Endodermal cell (in vitro differentiated cells): ENCODE results near the gene STK26. TPM values are rescaled to one million over a fixed set of nuclear protein-coding genes. Genes with fewer than 3 reads are reported as not detected.
"Not testable (repeated sequence)": the region's sequence is repeated elsewhere in the genome, so short reads cannot be mapped to it uniquely, and the experiment has no call there.

Experiments used
- DNase-seq: peaks from one replicate; pipeline ENCODE4 v3.0.0-alpha.2; 2017
- H3K27ac ChIP-seq: 2 replicates; pipeline ENCODE4 v1.5.1; 2013; ENCODE audit warnings: mild to moderate bottlenecking, low read depth, low read length, moderate library complexity
- H3K27me3 ChIP-seq: 2 replicates; pipeline ENCODE4 v1.6.1; 2013; ENCODE audit warnings: mild to moderate bottlenecking, low read length, moderate library complexity; ENCODE audit not compliant: insufficient read depth, control insufficient read depth, poor library complexity, severe bottlenecking
- H3K36me3 ChIP-seq: 2 replicates; pipeline ENCODE4 v1.7.0; 2013; ENCODE audit warnings: mild to moderate bottlenecking, low read length, moderate library complexity; ENCODE audit not compliant: control insufficient read depth, insufficient read depth
- H3K4me1 ChIP-seq: one replicate; pipeline ENCODE4 v1.7.0; 2013; ENCODE audit warnings: low read length; ENCODE audit not compliant: control insufficient read depth, insufficient read depth
- H3K4me3 ChIP-seq: 2 replicates; pipeline ENCODE4 v1.5.1; 2013; ENCODE audit warnings: mild to moderate bottlenecking, low read length, moderate library complexity
- H3K9ac ChIP-seq: 2 replicates; pipeline ENCODE4 v1.6.1; 2013; ENCODE audit warnings: mild to moderate bottlenecking, low read length, moderate library complexity; ENCODE audit not compliant: poor library complexity, severe bottlenecking; ENCODE audit errors: extremely low read depth
- H3K9me3 ChIP-seq: 2 replicates; pipeline ENCODE4 v1.6.1; 2013; ENCODE audit warnings: mild to moderate bottlenecking, low read length, moderate library complexity; ENCODE audit not compliant: control insufficient read depth
- H3K27ac Mint-ChIP-seq: 2 replicates; pipeline ENCODE4 v1.8.0; 2020; ENCODE audit warnings: mixed read lengths
- H3K27me3 Mint-ChIP-seq: 2 replicates; pipeline ENCODE4 v1.8.0; 2021; ENCODE audit warnings: mild to moderate bottlenecking, mixed read lengths; ENCODE audit not compliant: insufficient read depth
- H3K36me3 Mint-ChIP-seq: 2 replicates; pipeline ENCODE4 v1.8.0; 2020; ENCODE audit warnings: low read depth, mixed read lengths
- H3K4me1 Mint-ChIP-seq: 2 replicates; pipeline ENCODE4 v1.8.0; 2020; ENCODE audit warnings: mixed read lengths
- H3K4me3 Mint-ChIP-seq: 2 replicates; pipeline ENCODE4 v1.8.0; 2020; ENCODE audit warnings: mild to moderate bottlenecking, moderate library complexity, mixed read lengths
- H3K9me3 Mint-ChIP-seq: 2 replicates; pipeline ENCODE4 v1.8.0; 2020; ENCODE audit warnings: mild to moderate bottlenecking, mixed read lengths
- CTCF ChIP-seq: fragments of 200-600 bp; sonication (generic); conservative IDR thresholded peaks from 2 replicates; pipeline ENCODE4 v1.5.0; 2021; ENCODE audit warnings: antibody characterized with exemption, mild to moderate bottlenecking
- WGBS, 2 experiments: methylation state at CpG; one replicate each; pipeline versions ENCODE4 v1.1.5 to v1.1.7; 2013; ENCODE audit warnings: missing lambda C conversion rate in 2 of 2, mixed read lengths in 1 of 2; ENCODE audit not compliant: insufficient coverage in 1 of 2, insufficient read length in 1 of 2; 5-methylcytosine and 5-hydroxymethylcytosine counted together
- total RNA-seq, 2 donors: library from RNA; stranded (reverse); fragmentation: NEBNext Ultra II Directional in 1 of 2; extraction: Animal tissue kit (Norgen Biotek cat#: 25700) in 1 of 2; gene quantifications; 2 replicates in 1 of 2; 3 replicates in 1 of 2; pipeline ENCODE4 v1.2.1, GENCODE V29; 2021

STK26 gene
- total RNA-seq, 2 donors from 2014 or later: 105 to 140 TPM

GRCh38 chrX:132093239-132093860 is 70.2 kb downstream of the STK26 start:
- no peaks in the 10 kb centered on the region for H3K36me3 ChIP-seq
- TF ChIP-seq CTCF: no peak

GRCh38 chrX:132094164-132094563 is 71.1 kb downstream of the STK26 start:
- Histone ChIP-seq H3K27ac (no peak overlapping the region), H3K9ac (no peak overlapping the region), H3K27me3 (no peaks in the 10 kb centered on the region), H3K4me3 (no peak overlapping the region), H3K4me1 (no peaks in the 10 kb centered on the region), H3K9me3 (no peaks in the 10 kb centered on the region), H3K36me3 (no peaks in the 10 kb centered on the region)
- 94% methylated on average over 2 of the region's 2 CpGs; no CpG with 5 or more reads in 1 of the 2 experiments for WGBS, 2 experiments
- no peak for DNase-seq
- Mint-ChIP-seq H3K4me3 (no peak overlapping the region), H3K36me3 (no peaks in the 10 kb centered on the region), H3K9me3 (no peaks in the 10 kb centered on the region), H3K27me3 (no peaks in the 10 kb centered on the region), H3K27ac (no peak overlapping the region), H3K4me1 (peaks cover 11% of the 10 kb centered on the region)
- TF ChIP-seq CTCF: no peak

More at GRCh38 chrX:132093239-132093860, 70.2 kb downstream of the STK26 start:
- H3K9me3 Mint-ChIP-seq: no peaks in the 10 kb centered on the region
- Histone ChIP-seq H3K4me1 (no peaks in the 10 kb centered on the region), H3K27me3 (no peaks in the 10 kb centered on the region), H3K27ac (no peak overlapping the region), H3K4me3 (no peak overlapping the region), H3K9me3 (no peaks in the 10 kb centered on the region), H3K9ac (no peak overlapping the region)
- H3K36me3 Mint-ChIP-seq: no peaks in the 10 kb centered on the region
- H3K27me3 Mint-ChIP-seq: no peaks in the 10 kb centered on the region
- 69% methylated on average over 2 of the region's 4 CpGs; no CpG with 5 or more reads in 1 of the 2 experiments for WGBS, 2 experiments
- H3K4me1 Mint-ChIP-seq: peaks cover 11% of the 10 kb centered on the region
- no peak for DNase-seq
- H3K4me3 Mint-ChIP-seq: no peak overlapping the region
- no peak overlapping the region for H3K27ac Mint-ChIP-seq

- not testable (repeated sequence) for H3K4me3 Mint-ChIP-seq, H3K9ac ChIP-seq, H3K9me3 ChIP-seq, H3K4me1 ChIP-seq, H3K4me1 Mint-ChIP-seq, H3K9me3 Mint-ChIP-seq, H3K27ac ChIP-seq, H3K4me3 ChIP-seq, H3K27me3 Mint-ChIP-seq, H3K27ac Mint-ChIP-seq, H3K27me3 ChIP-seq, H3K36me3 ChIP-seq, H3K36me3 Mint-ChIP-seq, DNase-seq
- 93% methylated on average over 1 of the region's 4 CpGs; no CpG with 5 or more reads in 1 of the 2 experiments for WGBS, 2 experiments
Measured at GRCh38 chrX:132098704-132099103, 75.6 kb downstream of the STK26 start.

- no peaks in the 10 kb centered on the region for H3K9me3 Mint-ChIP-seq
- no peaks in the 10 kb centered on the region for H3K36me3 Mint-ChIP-seq
- H3K27me3 Mint-ChIP-seq: no peaks in the 10 kb centered on the region
- DNase-seq: no peak
- H3K4me3 Mint-ChIP-seq: no peak overlapping the region
- no peak overlapping the region for H3K27ac Mint-ChIP-seq
- no peaks in the 10 kb centered on the region for H3K36me3 ChIP-seq
- H3K4me1 ChIP-seq: no peaks in the 10 kb centered on the region
- H3K9ac ChIP-seq: no peak overlapping the region
- no peaks in the 10 kb centered on the region for H3K9me3 ChIP-seq
- no peak overlapping the region for H3K4me3 ChIP-seq
- 99 to 100% methylated on average over 3 to 4 of the region's 4 CpGs for whole genome bisulfite sequencing, 2 experiments
- no peak overlapping the region for H3K27ac ChIP-seq
- H3K27me3 ChIP-seq: no peaks in the 10 kb centered on the region
- H3K4me1 Mint-ChIP-seq: no peaks in the 10 kb centered on the region
- no peak for TF ChIP-seq CTCF
Measured at GRCh38 chrX:132101206-132101605, 78.1 kb downstream of the STK26 start.
